H9 (cell line): ENCODE data around the gene VRK1. TPM values are rescaled to one million over a fixed set of nuclear protein-coding genes. Genes with fewer than 3 reads are reported as not detected.

Experiments
- DNase-seq: peaks from one replicate; pipeline ENCODE4 v3.0.0-alpha.2; 2017
- H2AFZ ChIP-seq: one replicate; pipeline ENCODE4 v1.6.1; 2013; ENCODE audit warnings: mild to moderate bottlenecking, low read length, control low read depth, moderate library complexity
- H2AK5ac ChIP-seq: 2 replicates; pipeline ENCODE4 v1.6.1; 2013; ENCODE audit warnings: low read length, control low read depth, mixed read lengths; ENCODE audit not compliant: insufficient read length
- H2BK120ac ChIP-seq: one replicate; pipeline ENCODE4 v1.6.1; 2013; ENCODE audit warnings: low read depth, mild to moderate bottlenecking, low read length, control low read depth, inconsistent platforms; ENCODE audit not compliant: poor library complexity, severe bottlenecking
- H2BK12ac ChIP-seq: 2 replicates; pipeline ENCODE4 v1.6.1; 2013; ENCODE audit warnings: low read length, control low read depth, mixed read lengths, low read depth; ENCODE audit not compliant: insufficient read length
- H2BK15ac ChIP-seq: 2 replicates; pipeline ENCODE4 v1.6.1; 2013; ENCODE audit warnings: low read depth, low read length, control low read depth
- H2BK20ac ChIP-seq: one replicate; pipeline ENCODE4 v1.6.1; 2013; ENCODE audit warnings: low read depth, mild to moderate bottlenecking, low read length, control low read depth, inconsistent platforms; ENCODE audit not compliant: poor library complexity, severe bottlenecking
- H2BK5ac ChIP-seq: 2 replicates; pipeline ENCODE4 v1.6.1; 2013; ENCODE audit warnings: low read length, control low read depth, mixed read lengths; ENCODE audit not compliant: insufficient read length
- H3K14ac ChIP-seq: 2 replicates; pipeline ENCODE4 v1.6.1; 2013; ENCODE audit warnings: low read length, control low read depth; ENCODE audit not compliant: insufficient read depth
- H3K18ac ChIP-seq: 2 replicates; pipeline ENCODE4 v1.6.1; 2013; ENCODE audit warnings: low read depth, mild to moderate bottlenecking, mixed read lengths, low read length, control low read depth; ENCODE audit not compliant: insufficient read length
- H3K23ac ChIP-seq: 2 replicates; pipeline ENCODE4 v1.6.1; 2013; ENCODE audit warnings: low read length, control low read depth, mixed read lengths, low read depth; ENCODE audit not compliant: insufficient read length
- H3K23me2 ChIP-seq: 2 replicates; pipeline ENCODE4 v1.6.1; 2013; ENCODE audit warnings: low read depth, mild to moderate bottlenecking, mixed read lengths, low read length, control low read depth; ENCODE audit not compliant: insufficient read length, poor library complexity, severe bottlenecking
- H3K27ac ChIP-seq: 2 replicates; pipeline ENCODE4 v1.5.1; 2013; ENCODE audit warnings: low read length, control low read depth, mixed read lengths, low read depth; ENCODE audit not compliant: insufficient read length
- H3K27me3 ChIP-seq: 2 replicates; pipeline ENCODE4 v1.6.1; 2013; ENCODE audit warnings: low read length, control low read depth, inconsistent platforms; ENCODE audit not compliant: insufficient read depth
- H3K4ac ChIP-seq: 2 replicates; pipeline ENCODE4 v1.6.1; 2013; ENCODE audit warnings: low read depth, mild to moderate bottlenecking, control low read depth, inconsistent platforms, low read length, moderate library complexity
- H3K4me1 ChIP-seq: 2 replicates; pipeline ENCODE4 v1.6.1; 2013; ENCODE audit warnings: low read length, control low read depth, inconsistent platforms; ENCODE audit not compliant: insufficient read depth
- H3K4me2 ChIP-seq: 2 replicates; pipeline ENCODE4 v1.6.1; 2013; ENCODE audit warnings: low read length, control low read depth, mixed read lengths; ENCODE audit not compliant: insufficient read length, insufficient read depth
- H3K56ac ChIP-seq: 2 replicates; pipeline ENCODE4 v1.6.1; 2013; ENCODE audit warnings: low read depth, mild to moderate bottlenecking, mixed read lengths, low read length, control low read depth; ENCODE audit not compliant: insufficient read length
- H3K79me1 ChIP-seq: 2 replicates; pipeline ENCODE4 v1.6.1; 2013; ENCODE audit warnings: low read depth, mild to moderate bottlenecking, moderate library complexity, low read length, control low read depth, inconsistent platforms; ENCODE audit not compliant: insufficient read depth, poor library complexity, severe bottlenecking
- H3K79me2 ChIP-seq: 2 replicates; pipeline ENCODE4 v1.6.1; 2013; ENCODE audit warnings: low read length, control low read depth, inconsistent platforms; ENCODE audit not compliant: insufficient read depth
- H3K9ac ChIP-seq: 2 replicates; pipeline ENCODE4 v1.6.1; 2013; ENCODE audit warnings: low read length, control low read depth, mixed read lengths; ENCODE audit not compliant: insufficient read length; ENCODE audit errors: extremely low read depth
- H3K9me3 ChIP-seq: one replicate; pipeline ENCODE4 v1.6.1; 2013; ENCODE audit warnings: low read depth, low read length, inconsistent platforms; ENCODE audit not compliant: control insufficient read depth
- H3T11ph ChIP-seq: one replicate; pipeline ENCODE4 v1.6.1; 2013; ENCODE audit warnings: mild to moderate bottlenecking, low read length, control low read depth, inconsistent platforms
- H4K20me1 ChIP-seq: one replicate; pipeline ENCODE4 v1.6.1; 2013; ENCODE audit not compliant: control insufficient read depth, insufficient read length, insufficient read depth
- H4K5ac ChIP-seq: 2 replicates; pipeline ENCODE4 v1.6.1; 2013; ENCODE audit warnings: low read depth, mild to moderate bottlenecking, mixed read lengths, low read length, control low read depth; ENCODE audit not compliant: insufficient read length
- H4K8ac ChIP-seq: replicated peaks from 2 replicates; pipeline ENCODE4 v1.6.1; 2013; ENCODE audit warnings: low read length, control low read depth, mixed read lengths, low read depth; ENCODE audit not compliant: insufficient read length
- H4K91ac ChIP-seq: 2 replicates; pipeline ENCODE4 v1.6.1; 2013; ENCODE audit warnings: low read depth, mild to moderate bottlenecking, moderate library complexity, mixed read lengths, low read length, control low read depth; ENCODE audit not compliant: insufficient read length
- H3K27ac Mint-ChIP-seq, 3 experiments: 2 replicates in 2 of 3; 3 replicates in 1 of 3; pipeline ENCODE4 v1.8.0; 2020 to 2021; ENCODE audit warnings: mixed read lengths in 3 of 3, mild to moderate bottlenecking in 1 of 3, moderate library complexity in 1 of 3
- H3K27me3 Mint-ChIP-seq: 2 replicates; pipeline ENCODE4 v1.8.0; 2021; ENCODE audit warnings: low read depth, mild to moderate bottlenecking, moderate library complexity, mixed read lengths
- H3K36me3 Mint-ChIP-seq, 3 experiments: 2 replicates in 2 of 3; 3 replicates in 1 of 3; pipeline ENCODE4 v1.8.0; 2020 to 2021; ENCODE audit warnings: low read depth in 3 of 3, mixed read lengths in 3 of 3; ENCODE audit not compliant: insufficient read depth in 1 of 3
- H3K4me1 Mint-ChIP-seq, 2 experiments: 2 replicates each; pipeline ENCODE4 v1.8.0; 2020; ENCODE audit warnings: mixed read lengths in 2 of 2
- H3K4me3 Mint-ChIP-seq, 2 experiments: 2 replicates in 1 of 2; 3 replicates in 1 of 2; pipeline ENCODE4 v1.8.0; 2020 to 2021; ENCODE audit warnings: mild to moderate bottlenecking in 2 of 2, mixed read lengths in 2 of 2, moderate library complexity in 1 of 2
- H3K9me3 Mint-ChIP-seq, 2 experiments: 2 replicates in 1 of 2; 3 replicates in 1 of 2; pipeline ENCODE4 v1.8.0; 2020; ENCODE audit warnings: mild to moderate bottlenecking in 2 of 2, mixed read lengths in 2 of 2, moderate library complexity in 1 of 2
- CTCF ChIP-seq: fragments of 200-600 bp; sonication (generic); conservative IDR thresholded peaks from 3 replicates; pipeline ENCODE4 v1.8.0; 2021; ENCODE audit warnings: antibody characterized with exemption, mild to moderate bottlenecking
- WGBS: extraction: QIAGEN DNeasy Blood & Tissue Kit; methylation state at CpG from one replicate; pipeline ENCODE4 v1.1.7; 2013; ENCODE audit warnings: missing lambda C conversion rate, low lambda C conversion rate, mixed read lengths; ENCODE audit not compliant: insufficient read length; ENCODE audit errors: extremely low coverage; 5-methylcytosine and 5-hydroxymethylcytosine counted together
- total RNA-seq: library from RNA; stranded (reverse); gene quantifications from 2 replicates; pipeline ENCODE4 v1.2.1, GENCODE V29; 2021

The VRK1 gene
- total RNA-seq, 1 experiment from 2014 or later: 55.7 TPM

GRCh38 chr14:96888158-96888557, 91.0 kb downstream of the VRK1 start:
- Mint-ChIP-seq H3K27ac (no peak overlapping the region; a peak in 1 of 7 replicates), H3K9me3 (no peaks in the 10 kb centered on the region), H3K36me3 (peaks cover 0 to 5% (median 4%) of the 10 kb centered on the region in 3 experiments; a peak in 2 of 7 replicates), H3K27me3 (no peaks in the 10 kb centered on the region), H3K4me1 (peaks cover 15 to 16% of the 10 kb centered on the region in 2 experiments), H3K4me3 (no peak overlapping the region)
- H4K8ac ChIP-seq: no peak overlapping the region
- H3K4me1 ChIP-seq: no peaks in the 10 kb centered on the region; the same call in 1 of the 2 replicates
- H2BK120ac ChIP-seq: no peak overlapping the region
- no peak overlapping the region for H4K5ac ChIP-seq
- H2BK5ac ChIP-seq: no peak overlapping the region
- H2AFZ ChIP-seq: no peak overlapping the region
- WGBS: no CpG with 5 or more reads among the region's 1 CpG
- no peaks in the 10 kb centered on the region for H3K9me3 ChIP-seq
- no peak overlapping the region for H2BK12ac ChIP-seq
- no peak overlapping the region for H3K56ac ChIP-seq
- H2BK15ac ChIP-seq: no peak overlapping the region
- H3K18ac ChIP-seq: no peak overlapping the region
- no peaks in the 10 kb centered on the region for H3K79me2 ChIP-seq
- no peaks in the 10 kb centered on the region for H3K23me2 ChIP-seq
- no peak overlapping the region for H3K4ac ChIP-seq
- no peaks in the 10 kb centered on the region for H4K20me1 ChIP-seq
- no peak for DNase-seq
- H3K79me1 ChIP-seq: no peaks in the 10 kb centered on the region
- no peak for TF ChIP-seq CTCF
- no peaks in the 10 kb centered on the region for H3K27me3 ChIP-seq
- no peak overlapping the region for H4K91ac ChIP-seq
- no peak overlapping the region for H2BK20ac ChIP-seq
- H3K27ac ChIP-seq: no peak overlapping the region
- H3K23ac ChIP-seq: no peak overlapping the region
- no peak overlapping the region for H3K9ac ChIP-seq
- H3T11ph ChIP-seq: no peak overlapping the region
- H3K14ac ChIP-seq: no peak overlapping the region
- no peak overlapping the region for H2AK5ac ChIP-seq
- no peak overlapping the region for H3K4me2 ChIP-seq
